NCI-H1694 treated with DMSO at 0.1 percent for 48 hours (cell line): Measurements from ENCODE around the gene AGBL5.
"Not testable (repeated sequence)": the region's sequence is repeated elsewhere in the genome, so short reads cannot be mapped to it uniquely, and the experiment has no call there.

Source experiments
- DNase-seq: peaks from one replicate; lab custom pipeline; 2025; lab: John Stamatoyannopoulos, UW

The AGBL5 gene

GRCh38 chr2:27091746-27092695, 40.6 kb downstream of the AGBL5 start:
- no peak for DNase-seq

- DNase-seq = no peak
Measured at GRCh38 chr2:27092696-27093429, 41.4 kb downstream of the AGBL5 start.

- DNase-seq = no peak
Measured at GRCh38 chr2:27093430-27094352, 42.2 kb downstream of the AGBL5 start.

GRCh38 chr2:27094353-27094984, 43.0 kb downstream of the AGBL5 start:
- no peak for DNase-seq

- DNase-seq = no peak
Measured at GRCh38 chr2:27095427-27095744, 43.9 kb downstream of the AGBL5 start.

- peak; percentile 95 for DNase-seq
Measured at GRCh38 chr2:27095745-27096651, 44.5 kb downstream of the AGBL5 start.

- DNase-seq = no peak
Measured at GRCh38 chr2:27096748-27097297, 45.4 kb downstream of the AGBL5 start.

GRCh38 chr2:27097341-27097740, 45.9 kb downstream of the AGBL5 start:
- DNase-seq = no peak

GRCh38 chr2:27099334-27099955, 48.0 kb downstream of the AGBL5 start:
- no peak for DNase-seq

- DNase-seq = no peak
Measured at GRCh38 chr2:27100036-27100435, 48.6 kb downstream of the AGBL5 start.

GRCh38 chr2:27102329-27102728, 50.9 kb downstream of the AGBL5 start:
- no peak for DNase-seq

- DNase-seq = no peak
Measured at GRCh38 chr2:27105981-27106380, 54.5 kb downstream of the AGBL5 start.

GRCh38 chr2:27108221-27108620, 56.8 kb downstream of the AGBL5 start:
- no peak for DNase-seq

GRCh38 chr2:27109083-27109482, 57.6 kb downstream of the AGBL5 start:
- DNase-seq = no peak

- not testable (repeated sequence) for DNase-seq
Measured at GRCh38 chr2:27110603-27111352, 59.3 kb downstream of the AGBL5 start.

- not testable (repeated sequence) for DNase-seq
Measured at GRCh38 chr2:27111392-27112078, 60.1 kb downstream of the AGBL5 start.

- no peak for DNase-seq
Measured at GRCh38 chr2:27115519-27115918, 64.1 kb downstream of the AGBL5 start.

GRCh38 chr2:27117995-27118524, 66.6 kb downstream of the AGBL5 start:
- no peak for DNase-seq
